ENCODE data around the gene LRP2. TPM values are rescaled to one million over a fixed set of nuclear protein-coding genes. Genes with fewer than 3 reads are reported as not detected.

The LRP2 gene
- total and polyA plus RNA-seq, 2 of the 8 experiments (the other 6 are each of a cell fraction or from before 2014, with no cell fraction given), result 2.0 to 2.9 TPM

- H3K4me1 ChIP-seq (replicated peaks in 1 of 4; ENCODE audit: control insufficient read depth in 3 of 4, insufficient read depth in 4 of 4, low read length in 3 of 4), result no peaks in the 10 kb centered on the region
- no peak for DNase-seq (ENCODE audit: low read depth in 1 of 2, low spot score in 2 of 2)
- no peak overlapping the region for H2BK12ac ChIP-seq (ENCODE audit: low read depth, low read length)
- no peak overlapping the region for H4K5ac ChIP-seq (ENCODE audit: insufficient read length, low read depth, low read length)
- H2BK120ac ChIP-seq (replicated peaks; ENCODE audit: low read depth, low read length), result no peak overlapping the region
- no peak overlapping the region for H3K27ac ChIP-seq (ENCODE audit: low read depth, low read length)
- H3K23ac ChIP-seq (ENCODE audit: insufficient read length), result no peak overlapping the region
- no peak overlapping the region for H3K4me2 ChIP-seq (ENCODE audit: insufficient read depth in 1 of 2, low read depth in 2 of 2, low read length in 2 of 2)
- no peaks in the 10 kb centered on the region for H3K9me3 ChIP-seq (ENCODE audit: insufficient read depth in 2 of 2, low read depth in 1 of 2, low read length in 1 of 2)
- H3K56ac ChIP-seq (replicated peaks; ENCODE audit: insufficient read length, low read depth, low read length), result no peak overlapping the region
- H3K23me2 ChIP-seq (ENCODE audit: low read depth, low read length), result no peaks in the 10 kb centered on the region; the same call in 1 of the 2 replicates
- H2AK5ac ChIP-seq (ENCODE audit: low read depth, low read length), result no peak overlapping the region
- H3K9ac ChIP-seq (replicated peaks in 1 of 4; ENCODE audit: extremely low read depth in 1 of 4, low read depth in 3 of 4, low read length in 3 of 4), result no peak overlapping the region
- no peak overlapping the region for H2BK20ac ChIP-seq (ENCODE audit: low read length)
- no peak for TF ChIP-seq SUZ12 (IDR thresholded peaks at IDR 0.05; ENCODE audit: low read length)
- TF ChIP-seq CEBPB (IDR thresholded peaks at IDR 0.05; ENCODE audit: low read depth, low read length), result no peak
- H2BK15ac ChIP-seq (ENCODE audit: low read length), result no peak overlapping the region
- 66% methylated on average over 5 of the region's 5 CpGs; no CpG with 5 or more reads in 1 of the 2 experiments for WGBS, 2 experiments (ENCODE audit: extremely low coverage in 1 of 2, insufficient coverage in 1 of 2, insufficient read length in 1 of 2, insufficient replicate concordance in 2 of 2, low coverage in 1 of 2, low lambda C conversion rate in 2 of 2, missing lambda C conversion rate in 1 of 2)
- H4K91ac ChIP-seq (replicated peaks; ENCODE audit: insufficient read length, low read length), result no peak overlapping the region
- no peaks in the 10 kb centered on the region for H3K36me3 ChIP-seq (ENCODE audit: control insufficient read depth in 2 of 4, insufficient read depth in 4 of 4, low read length in 3 of 4)
- no peaks in the 10 kb centered on the region for H3K79me2 ChIP-seq (ENCODE audit: control insufficient read depth in 1 of 2, insufficient read depth in 2 of 2, low read length in 2 of 2)
- H2AFZ ChIP-seq (ENCODE audit: low read length), result no peak overlapping the region
- H3K18ac ChIP-seq (ENCODE audit: extremely low read depth, low read length), result no peak overlapping the region
- no peak overlapping the region for H3K14ac ChIP-seq (ENCODE audit: insufficient read length)
- H2BK5ac ChIP-seq (ENCODE audit: low read depth, low read length), result no peak overlapping the region
- no peak overlapping the region for H4K8ac ChIP-seq (ENCODE audit: extremely low read depth, insufficient read depth, low read length)
- H3K4me3 ChIP-seq (ENCODE audit: extremely low read depth in 1 of 4, insufficient read depth in 2 of 4, low read depth in 3 of 4, low read length in 4 of 4), result no peak overlapping the region
- no peak overlapping the region for H3K4ac ChIP-seq (replicated peaks; ENCODE audit: insufficient read length, low read depth, low read length)
- no peaks in the 10 kb centered on the region for H4K20me1 ChIP-seq (replicated peaks in 1 of 2; ENCODE audit: control insufficient read depth in 1 of 2, insufficient read depth in 2 of 2, low read length in 2 of 2)
- CTCF ChIA-PET (ENCODE audit: partially characterized antibody), result no interaction called here
- no peaks in the 10 kb centered on the region for H3K79me1 ChIP-seq (ENCODE audit: low read depth, low read length)
- H3K27me3 ChIP-seq (replicated peaks in 1 of 4; ENCODE audit: control insufficient read depth in 3 of 4, extremely low read depth in 1 of 4, insufficient read depth in 3 of 4, low read length in 3 of 4), result no peaks in the 10 kb centered on the region
- POLR2A ChIA-PET (ENCODE audit: partially characterized antibody), result no interaction called here
- FAIRE-seq, result no peak
These were observed 168.7 kb downstream of the LRP2 start for GRCh38 chr2:169193618-169194017.

All from H1 (cell line).